CD14-positive monocyte (primary cell): ENCODE data around the gene AP2S1. TPM values are rescaled to one million over a fixed set of nuclear protein-coding genes. Genes with fewer than 3 reads are reported as not detected.

Experiments used
- DNase-seq, 3 donors: peaks; one replicate each; pipeline ENCODE4 v3.0.0-alpha.2; 2011 to 2022
- H2AFZ ChIP-seq: 2 replicates; pipeline ENCODE4 v1.6.0; 2012; ENCODE audit warnings: mild to moderate bottlenecking, low read depth, low read length, inconsistent platforms; ENCODE audit not compliant: insufficient read depth, poor library complexity, severe bottlenecking
- H3K27ac ChIP-seq, 2 donors: 1 replicate in 1 of 2; 2 replicates in 1 of 2; pipeline ENCODE4 v1.5.1; 2012 to 2013; ENCODE audit warnings: low read length in 2 of 2, control low read depth in 1 of 2, inconsistent platforms in 1 of 2, low read depth in 1 of 2, mild to moderate bottlenecking in 1 of 2
- H3K27me3 ChIP-seq, 2 donors: one replicate each; pipeline versions ENCODE4 v1.6.0 to v1.6.1; 2011 to 2013; ENCODE audit warnings: low read length in 2 of 2; ENCODE audit not compliant: control insufficient read depth in 2 of 2, insufficient read depth in 2 of 2
- H3K36me3 ChIP-seq, 2 donors: replicated peaks in 1 of 2; 1 replicate in 1 of 2; 2 replicates in 1 of 2; pipeline versions ENCODE4 v1.5.1 to v1.6.1; 2012 to 2013; ENCODE audit warnings: low read length in 2 of 2, control low read depth in 1 of 2, inconsistent platforms in 1 of 2, mild to moderate bottlenecking in 1 of 2; ENCODE audit not compliant: insufficient read depth in 2 of 2, control insufficient read depth in 1 of 2
- H3K4me1 ChIP-seq, 2 donors: 1 replicate in 1 of 2; 2 replicates in 1 of 2; pipeline versions ENCODE4 v1.5.1 to v1.6.1; 2012 to 2013; ENCODE audit warnings: low read length in 2 of 2, control low read depth in 1 of 2, inconsistent platforms in 1 of 2, mild to moderate bottlenecking in 1 of 2, moderate library complexity in 1 of 2; ENCODE audit not compliant: insufficient read depth in 2 of 2, control insufficient read depth in 1 of 2
- H3K4me2 ChIP-seq: replicated peaks from 2 replicates; pipeline ENCODE3; 2012; ENCODE audit warnings: low read length, moderate library complexity, mild to moderate bottlenecking; ENCODE audit not compliant: poor library complexity, severe bottlenecking; ENCODE audit errors: extremely low read depth
- H3K4me3 ChIP-seq, 3 experiments: fragments of 200-600 bp in 1 of 3; sonication (generic) in 1 of 3; replicated peaks in 1 of 3; 1 replicate in 2 of 3; 2 replicates in 1 of 3; pipeline ENCODE4 v1.5.1; 2011 to 2013; ENCODE audit warnings: low read length in 3 of 3, mild to moderate bottlenecking in 3 of 3, control low read depth in 2 of 3, low read depth in 2 of 3, inconsistent platforms in 1 of 3, moderate library complexity in 1 of 3
- H3K79me2 ChIP-seq: 2 replicates; pipeline ENCODE4 v1.6.0; 2012; ENCODE audit warnings: mild to moderate bottlenecking, control low read depth, inconsistent platforms, low read length, moderate library complexity; ENCODE audit not compliant: insufficient read depth
- H3K9ac ChIP-seq: 2 replicates; pipeline ENCODE4 v1.6.0; 2017; ENCODE audit warnings: low read length, mild to moderate bottlenecking; ENCODE audit not compliant: insufficient read depth, poor library complexity, severe bottlenecking
- H3K9me3 ChIP-seq, 2 donors: replicated peaks in 1 of 2; 1 replicate in 1 of 2; 2 replicates in 1 of 2; pipeline versions ENCODE4 v1.5.1 to v1.6.1; 2012 to 2013; ENCODE audit warnings: low read length in 2 of 2, control low read depth in 1 of 2; ENCODE audit not compliant: control insufficient read depth in 1 of 2, insufficient read depth in 1 of 2
- H4K20me1 ChIP-seq: 2 replicates; pipeline ENCODE4 v1.6.0; 2012; ENCODE audit warnings: mild to moderate bottlenecking, low read length, control low read depth, moderate library complexity; ENCODE audit not compliant: insufficient read depth
- H3K27ac Mint-ChIP-seq, 7 donors: one replicate each; pipeline ENCODE4 v1.8.0; 2020; ENCODE audit warnings: mild to moderate bottlenecking in 7 of 7, mixed read lengths in 7 of 7, moderate library complexity in 6 of 7, inconsistent platforms in 2 of 7
- H3K27me3 Mint-ChIP-seq, 3 donors: one replicate each; pipeline ENCODE4 v1.8.0; 2021 to 2022; ENCODE audit warnings: low read depth in 3 of 3, mild to moderate bottlenecking in 3 of 3, mixed read lengths in 3 of 3, moderate library complexity in 3 of 3, inconsistent platforms in 1 of 3
- H3K36me3 Mint-ChIP-seq, 2 donors: one replicate each; pipeline ENCODE4 v1.8.0; 2020; ENCODE audit warnings: mixed read lengths in 2 of 2, inconsistent platforms in 1 of 2, mild to moderate bottlenecking in 1 of 2
- H3K4me1 Mint-ChIP-seq: one replicate; pipeline ENCODE4 v1.8.0; 2020; ENCODE audit warnings: mild to moderate bottlenecking, mixed read lengths
- H3K4me3 Mint-ChIP-seq, 2 donors: one replicate each; pipeline ENCODE4 v1.8.0; 2020; ENCODE audit warnings: mild to moderate bottlenecking in 2 of 2, mixed read lengths in 2 of 2, moderate library complexity in 1 of 2
- H3K9me3 Mint-ChIP-seq, 7 donors: one replicate each; pipeline ENCODE4 v1.8.0; 2020 to 2022; ENCODE audit warnings: mixed read lengths in 7 of 7, mild to moderate bottlenecking in 6 of 7, moderate library complexity in 6 of 7, inconsistent platforms in 2 of 7
- CTCF ChIP-seq: fragments of 200-600 bp; IDR thresholded peaks from one replicate; pipeline ENCODE4 v1.8.0; 2022; ENCODE audit warnings: antibody characterized with exemption, mild to moderate bottlenecking
- WGBS: methylation state at CpG from one replicate; pipeline ENCODE4 v1.1.5; 2013; ENCODE audit warnings: missing lambda C conversion rate; ENCODE audit not compliant: insufficient coverage; 5-methylcytosine and 5-hydroxymethylcytosine counted together
- intact Hi-C, 2 donors: fragments of 100-400 bp; cut with micrococcal nuclease; formaldehyde crosslinking; loops; one replicate each; pipeline versions ENCODE4 v1.15.0 to v1.15.1; 2023
- polyA plus RNA-seq, 3 donors: library from polyadenylated mRNA; depleted of rRNA in 1 of 3; unstranded in 2 of 3; stranded (reverse) in 1 of 3; fragments of 300-500 nt in 2 of 3; fragments of >200 nt in 1 of 3; fragmentation: Illumina TruSeq in 2 of 3; gene quantifications; 1 replicate in 2 of 3; 2 replicates in 1 of 3; pipeline ENCODE4 v1.2.3, GENCODE V29; 2012 to 2021

The AP2S1 gene
- polyA plus RNA-seq, 3 donors = 123 to 194 (median 170) TPM

GRCh38 chr19:46842791-46843190 lies 7.9 kb downstream of the AP2S1 start:
- no peak for DNase-seq
- Histone ChIP-seq H4K20me1 (peaks cover 33% of the 10 kb centered on the region), H2AFZ (no peak overlapping the region), H3K4me3 (no peak overlapping the region), H3K9ac (no peak overlapping the region), H3K79me2 (peaks cover 21% of the 10 kb centered on the region), H3K36me3 (peaks cover 49 to 67% of the 10 kb centered on the region in 2 donors), H3K27me3 (no peaks in the 10 kb centered on the region), H3K27ac (no peak overlapping the region), H3K4me1 (peaks cover 15 to 18% of the 10 kb centered on the region in 2 donors), H3K9me3 (no peaks in the 10 kb centered on the region), H3K4me2 (no peak overlapping the region)
- 91% methylated on average over 10 of the region's 11 CpGs for WGBS
- H3K4me1 Mint-ChIP-seq = peaks cover 23% of the 10 kb centered on the region
- H3K4me3 Mint-ChIP-seq = peak overlapping the region in 1 of 2 donors; percentile 31
- no peak for TF ChIP-seq CTCF
- peaks cover 50 to 72% of the 10 kb centered on the region in 2 donors for H3K36me3 Mint-ChIP-seq
- no peak overlapping the region for H3K27ac Mint-ChIP-seq
- H3K9me3 Mint-ChIP-seq = peaks cover 0 to 1% (median 0%) of the 10 kb centered on the region in 7 donors
- H3K27me3 Mint-ChIP-seq = no peaks in the 10 kb centered on the region
- intact Hi-C loops = loop anchor here in 1 of 2 donors (5.0 kb wide), 2 partner anchors 65 to 85 kb away; no protein-coding TSS in a partner anchor

- 98% methylated on average over 5 of the region's 12 CpGs for WGBS
- Mint-ChIP-seq H3K9me3 (peaks cover 0 to 1% (median 0%) of the 10 kb centered on the region in 7 donors), H3K4me3 (no peak overlapping the region), H3K27ac (peak overlapping the region in 1 of 7 donors; percentile 32), H3K4me1 (peaks cover 15% of the 10 kb centered on the region), H3K27me3 (no peaks in the 10 kb centered on the region), H3K36me3 (peaks cover 52 to 77% of the 10 kb centered on the region in 2 donors)
- Histone ChIP-seq H3K36me3 (peaks cover 55 to 72% of the 10 kb centered on the region in 2 donors), H2AFZ (no peak overlapping the region), H3K9me3 (no peaks in the 10 kb centered on the region), H3K4me3 (no peak overlapping the region), H3K9ac (no peak overlapping the region), H3K79me2 (peaks cover 9% of the 10 kb centered on the region), H3K4me2 (no peak overlapping the region), H3K4me1 (peaks cover 12% of the 10 kb centered on the region in 2 donors), H3K27me3 (no peaks in the 10 kb centered on the region), H3K27ac (no peak overlapping the region), H4K20me1 (peaks cover 25% of the 10 kb centered on the region)
- no peak for DNase-seq
- intact Hi-C loops = loop anchor here in 1 of 2 donors (5.0 kb wide), 2 partner anchors 64 to 84 kb away; no protein-coding TSS in a partner anchor
- no peak for TF ChIP-seq CTCF
Measured at GRCh38 chr19:46841458-46842083, 9.1 kb downstream of the AP2S1 start.
